Esophagus mucosa (tissue), 1 donor: ENCODE measurements around the gene STX16. TPM values are rescaled to one million over a fixed set of nuclear protein-coding genes. Genes with fewer than 3 reads are reported as not detected.
A peak's percentile ranks its signal among the peaks of the same experiment; 100 is the strongest.

Experiments
- ATAC-seq: fragments of 200-7000 bp; cut with Tn5 transposase; one replicate; pipeline ENCODE4 v1.9.1; 2020
- total RNA-seq: library from RNA; stranded (reverse); gene quantifications from one replicate; pipeline ENCODE4 v1.2.4, GENCODE V29; 2023
- donor health status: DM: yes; HTN: yes; CAD: no.

The STX16 gene
- 27.0 TPM for total RNA-seq

DNA sequence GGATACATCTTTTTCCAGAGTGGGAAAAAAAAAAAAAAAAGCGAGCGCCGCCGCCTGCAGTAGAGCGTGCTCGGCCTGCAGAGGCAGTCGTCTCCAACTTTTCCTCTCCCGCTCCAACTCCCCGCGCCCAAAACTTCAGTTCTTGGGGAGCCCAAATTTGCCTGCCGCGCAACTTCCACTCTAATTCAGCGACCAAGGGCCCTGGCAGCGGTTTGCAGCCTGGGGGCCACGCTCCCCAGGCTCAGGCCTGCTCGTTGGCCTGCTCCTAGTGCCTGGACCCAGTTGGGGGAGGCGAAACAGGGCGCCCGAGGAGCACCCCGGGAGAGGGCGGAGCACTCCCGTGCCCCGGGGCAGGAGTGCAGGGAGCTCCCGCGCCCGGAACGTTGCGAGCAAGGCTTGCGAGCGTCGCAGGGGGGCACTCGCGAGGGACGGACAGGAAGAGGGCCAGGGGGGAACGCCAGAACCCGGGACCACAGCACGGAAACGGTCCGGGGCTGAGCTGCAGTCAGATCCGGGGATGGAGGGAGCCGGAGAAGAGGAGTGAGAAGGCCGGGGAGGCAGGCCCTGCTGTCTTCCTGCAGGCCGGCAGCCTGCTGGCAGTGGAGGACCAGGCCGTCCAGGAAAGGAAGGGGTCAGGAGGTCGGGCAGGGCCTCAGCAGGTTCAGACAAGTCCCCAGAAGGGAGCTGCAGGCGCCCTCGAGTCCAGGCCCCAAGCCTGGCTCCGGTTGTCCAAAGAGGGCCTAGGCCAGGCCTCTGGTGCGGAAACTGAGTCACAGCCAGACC, at the start of gene STX16:
STX16 (plus strand) TSS at position 508 of the 783 bp plus-strand sequence. CDS start 724 bp downstream, outside the sequence.
- peak; percentile 96 for ATAC-seq

DNA sequence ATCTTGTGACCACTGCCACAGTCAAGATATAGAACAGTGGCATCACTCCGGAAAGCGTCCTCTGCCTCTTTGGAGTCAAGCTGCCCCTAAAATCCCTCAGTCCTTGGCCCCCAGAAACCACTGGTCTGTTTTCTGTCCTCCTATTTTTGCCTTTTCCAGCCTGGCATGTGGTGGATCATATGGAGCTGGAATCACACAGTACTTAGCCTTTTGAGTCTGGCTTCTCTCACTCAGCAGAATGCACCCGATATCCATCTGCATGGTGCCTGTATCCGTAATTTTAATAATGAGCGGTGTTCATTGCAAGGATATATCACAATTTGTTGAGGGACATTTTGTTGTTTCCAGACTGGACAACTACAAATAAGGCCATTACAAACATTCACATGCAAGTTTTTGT, 49.0 kb upstream of the STX16 start:
- ATAC-seq, result no peak

DNA sequence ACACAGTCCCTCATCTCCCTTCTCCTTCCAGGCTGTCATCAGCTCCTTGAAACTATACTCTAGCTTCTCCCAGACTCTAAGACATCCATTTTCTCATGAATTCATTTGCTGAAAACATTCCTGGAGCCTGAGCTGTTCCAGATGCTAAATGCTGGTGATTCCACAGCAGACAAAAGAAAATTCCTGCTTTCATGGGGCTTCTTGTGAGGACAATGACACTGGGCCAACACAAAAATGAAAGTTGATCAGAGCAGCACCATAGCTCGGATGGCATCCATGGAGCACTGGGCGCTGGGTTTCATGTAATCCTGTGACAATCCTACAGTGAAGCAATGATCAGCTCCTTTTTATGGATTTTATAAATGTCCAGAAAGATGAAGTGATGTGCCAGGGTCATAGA, 47.4 kb upstream of the STX16 start:
- no peak for ATAC-seq

- no peak for ATAC-seq
Measured at GRCh38 chr20:58604128-58604881, 46.8 kb upstream of the STX16 start.

DNA sequence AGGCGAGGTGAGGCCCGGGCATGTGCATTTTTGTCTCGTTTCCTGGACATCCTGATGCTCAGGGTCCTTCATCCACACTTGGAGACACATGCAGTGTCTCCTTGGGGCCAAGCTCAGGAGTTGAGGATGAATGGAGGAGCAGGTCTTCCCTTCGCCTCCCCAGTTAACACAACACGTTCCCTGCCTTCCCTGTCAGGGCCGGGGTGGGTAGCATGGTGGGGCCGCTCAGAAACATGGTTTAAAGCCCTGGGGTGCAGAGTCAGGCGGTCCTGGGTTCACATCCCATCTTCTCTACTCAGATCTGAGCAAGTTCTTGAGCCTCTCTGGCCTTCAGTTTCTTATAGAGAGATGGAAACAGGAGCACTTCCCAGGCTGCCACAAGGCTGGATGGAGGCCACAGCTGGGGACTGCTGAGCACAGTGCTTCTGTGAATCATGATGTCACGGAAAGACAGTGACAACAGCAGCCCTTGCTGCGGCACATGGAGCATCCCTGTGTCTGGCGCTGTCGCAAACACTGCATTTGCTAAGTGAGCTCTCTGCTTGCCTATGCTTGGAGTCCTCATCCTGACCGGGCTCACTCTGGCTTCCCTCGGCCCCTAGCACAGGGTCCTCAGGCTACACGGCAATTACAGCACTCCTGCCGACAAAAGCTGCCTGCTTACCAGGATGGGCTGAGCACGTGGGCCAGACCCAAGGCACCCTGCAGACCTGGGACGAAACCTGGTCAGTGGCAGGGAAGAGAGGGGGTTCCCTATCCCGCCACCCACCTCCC, 45.6 kb upstream of the STX16 start:
- no peak for ATAC-seq

DNA sequence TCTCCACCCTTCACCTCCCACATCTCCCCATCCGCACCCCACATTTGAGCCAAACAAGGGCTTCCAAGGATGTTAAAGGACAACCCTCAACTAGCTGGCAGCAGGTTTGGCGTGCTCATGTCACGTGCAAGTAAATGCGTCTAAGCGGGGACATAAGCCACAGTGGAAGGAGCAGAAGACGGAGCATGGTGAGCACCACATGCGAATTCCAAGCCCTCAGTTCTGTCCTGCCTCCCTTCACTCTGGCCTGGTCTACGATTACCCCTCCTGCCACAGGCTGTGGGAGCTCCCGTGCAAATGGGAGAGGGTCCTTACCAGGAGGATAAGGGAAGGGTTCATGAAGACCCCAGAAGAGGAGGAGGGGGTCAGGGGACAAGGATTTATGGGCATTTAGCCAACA, 44.9 kb upstream of the STX16 start:
- ATAC-seq, result no peak

DNA sequence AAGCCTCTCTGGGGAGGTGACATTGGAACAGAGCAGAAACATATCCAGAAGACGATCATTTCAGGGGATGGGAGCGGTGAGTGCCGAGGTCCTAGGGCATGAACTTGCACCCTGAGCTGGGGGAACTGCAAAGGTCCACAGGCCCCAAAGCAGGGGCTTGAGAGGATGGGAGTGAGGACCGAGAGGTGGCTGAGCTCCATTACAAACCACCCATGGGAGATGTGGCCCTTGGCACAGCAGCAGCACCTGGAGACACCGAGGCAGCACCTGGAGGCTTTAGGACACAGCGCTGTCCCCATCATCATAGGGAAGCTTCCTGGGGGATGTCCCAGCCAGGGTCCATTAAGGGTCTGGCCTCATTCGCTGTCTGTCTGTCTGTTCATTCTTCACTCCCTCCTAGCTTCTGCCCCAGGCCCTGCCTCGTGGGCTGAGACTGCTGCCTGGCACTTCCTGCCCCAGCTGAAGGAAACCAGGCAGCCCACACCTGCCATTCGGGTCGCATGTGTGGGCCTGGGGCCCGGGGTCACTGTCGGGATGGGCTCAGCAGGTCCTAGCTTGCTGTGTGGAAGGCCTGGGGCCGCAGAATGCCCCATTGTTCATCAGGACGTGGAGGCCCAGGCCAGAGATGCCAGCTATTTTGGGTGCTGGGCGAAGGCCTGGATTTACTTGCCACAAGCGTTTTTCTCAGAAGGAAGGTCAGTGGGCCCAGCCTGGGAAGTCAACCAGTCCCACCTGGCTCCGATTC, 42.8 kb upstream of the STX16 start:
- ATAC-seq, result no peak

GRCh38 chr20:58609026-58609425, 42.1 kb upstream of the STX16 start:
- no peak for ATAC-seq

GRCh38 chr20:58610071-58610800, 40.8 kb upstream of the STX16 start:
- ATAC-seq, result no peak

- ATAC-seq, result no peak
Measured at GRCh38 chr20:58610811-58611210, 40.3 kb upstream of the STX16 start.

- ATAC-seq, result peak; percentile 96
Measured at GRCh38 chr20:58611236-58612030, 39.6 kb upstream of the STX16 start.

DNA sequence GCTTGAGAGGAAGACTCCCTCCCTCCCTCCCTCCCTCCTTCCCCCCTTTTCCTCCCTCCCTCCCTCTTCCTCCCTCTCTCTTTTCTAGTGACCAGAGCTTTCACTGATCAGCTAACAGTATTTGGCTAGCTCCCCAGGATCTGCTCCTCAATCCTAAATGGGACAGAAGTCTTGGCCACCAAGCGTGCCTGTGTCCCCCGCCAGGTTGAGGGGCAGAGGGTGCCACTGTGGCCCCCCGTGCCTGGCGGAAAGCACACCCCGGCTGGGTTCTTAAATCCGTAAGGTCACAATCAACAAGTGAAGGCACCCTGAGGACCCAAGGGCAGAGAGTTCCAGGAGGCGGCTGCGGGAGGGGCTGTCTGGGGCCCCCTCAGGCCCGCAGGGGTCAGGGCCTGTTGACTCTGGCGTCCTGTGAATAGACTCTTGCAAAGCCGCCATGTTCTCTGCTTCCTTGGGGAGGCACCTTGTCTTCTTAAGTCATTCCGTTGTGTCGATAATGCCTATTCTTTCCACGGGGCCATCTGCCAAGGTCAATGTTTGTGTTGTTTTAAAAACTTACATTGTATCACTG, 38.9 kb upstream of the STX16 start:
- ATAC-seq, result no peak

GRCh38 chr20:58613061-58613854, 37.8 kb upstream of the STX16 start:
- no peak for ATAC-seq

DNA sequence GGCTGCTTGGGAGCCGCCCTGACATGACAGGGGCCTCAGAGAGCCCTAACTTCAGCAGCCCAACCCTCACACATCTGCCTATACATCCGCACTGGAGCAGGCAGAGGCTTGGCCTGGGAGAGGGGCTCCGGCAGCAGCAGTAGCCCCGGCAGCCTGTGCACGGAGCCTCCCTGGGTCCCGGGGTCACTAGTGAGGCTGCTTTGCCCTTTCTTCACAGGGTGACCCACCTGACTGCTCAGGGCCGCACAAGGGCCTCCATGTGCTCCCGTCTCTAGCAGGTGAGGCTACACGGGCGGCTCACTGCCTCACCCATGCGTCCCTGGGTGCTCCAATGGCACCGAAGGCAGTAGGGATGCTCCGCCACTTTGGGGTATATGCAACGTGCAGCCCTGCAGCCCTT, 36.7 kb upstream of the STX16 start:
- ATAC-seq, result no peak

GRCh38 chr20:58614984-58615760, 35.9 kb upstream of the STX16 start:
- ATAC-seq, result no peak

GRCh38 chr20:58616411-58616810, 34.7 kb upstream of the STX16 start:
- ATAC-seq, result no peak

GRCh38 chr20:58617158-58617557, 33.9 kb upstream of the STX16 start:
- ATAC-seq, result no peak

- ATAC-seq, result peak; percentile 42
Measured at GRCh38 chr20:58618351-58619076, 32.6 kb upstream of the STX16 start.
